Measurements from ENCODE around the gene ELAC2.

The ELAC2 gene

DNA sequence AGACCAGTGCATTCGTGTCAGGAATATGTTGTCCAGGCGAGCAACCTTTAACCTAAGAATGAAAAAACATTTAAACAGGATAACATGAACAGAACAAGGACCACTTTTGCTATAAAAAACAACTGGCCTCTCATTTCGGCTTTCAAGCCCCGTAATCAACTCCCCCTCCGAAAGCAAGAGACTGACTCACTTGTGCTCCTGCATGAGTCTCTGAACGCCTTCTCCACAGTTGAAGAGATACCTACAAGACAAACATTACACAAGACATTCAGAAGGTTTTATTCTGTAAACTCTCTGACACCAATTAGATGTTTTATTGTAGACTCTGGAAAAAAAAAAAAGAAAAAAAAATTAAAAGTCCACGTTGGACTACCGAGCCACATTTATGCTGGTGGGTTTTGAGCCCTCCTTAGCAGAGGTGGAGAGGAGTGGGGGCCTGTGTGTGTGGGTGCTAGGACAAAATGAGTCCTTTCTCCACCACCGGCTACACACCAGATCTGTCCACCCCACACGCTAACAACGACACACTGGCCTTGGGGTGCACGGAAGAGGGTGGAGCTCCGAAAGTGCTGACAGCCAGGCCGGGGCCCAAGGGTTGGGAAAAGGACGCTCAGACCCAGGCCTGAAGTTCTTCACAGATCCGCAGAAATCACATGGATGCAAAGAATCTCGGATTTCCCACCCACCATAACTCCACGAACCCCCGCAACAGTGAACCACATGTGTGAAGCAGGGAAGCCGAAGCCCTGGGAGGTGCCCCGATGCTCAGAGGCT is 759 bp downstream of the ELAC2 start:
- peak in 1 of 6 experiments; percentile 22 for DNase-seq

DNA sequence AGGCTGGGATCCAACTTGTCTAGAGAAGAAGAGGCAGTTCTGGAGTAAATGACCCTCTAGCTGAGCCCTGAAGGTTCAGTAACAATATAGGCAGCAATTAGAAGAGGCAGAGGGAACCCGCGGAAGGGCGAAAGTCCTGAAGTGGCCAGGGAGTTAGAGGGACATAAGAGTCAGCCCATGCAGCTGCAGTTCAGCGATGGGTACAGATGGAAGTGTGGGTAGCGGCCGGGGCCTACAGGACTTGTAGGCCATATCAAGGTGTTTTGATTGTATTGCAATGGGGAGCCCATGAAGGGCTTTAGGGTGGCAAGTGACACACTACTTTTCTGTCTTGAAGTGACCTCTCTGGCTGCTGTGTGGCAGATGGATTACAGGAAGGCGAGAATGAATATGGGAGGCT is 3.0 kb downstream of the ELAC2 start:
- no peak for DNase-seq

DNA sequence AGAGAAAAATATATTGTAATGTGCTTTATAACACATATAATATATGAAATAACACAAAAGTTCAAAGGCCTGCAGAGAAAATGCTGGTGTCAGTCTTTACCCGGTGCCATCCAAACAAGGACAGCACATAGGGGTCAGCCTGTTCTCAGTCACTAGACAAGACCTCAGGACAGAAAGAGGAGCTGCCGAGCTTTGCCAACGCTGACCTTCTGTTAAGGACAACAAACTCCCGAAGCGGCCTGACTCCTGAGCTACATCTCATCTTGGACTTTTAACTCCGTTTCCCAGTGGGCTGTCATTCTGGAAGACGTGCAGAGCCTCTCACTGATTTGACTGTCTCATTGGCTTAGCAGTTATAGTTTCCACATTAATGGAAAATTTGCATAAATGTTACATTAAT is 6.9 kb downstream of the ELAC2 start:
- DNase-seq: no peak

DNA sequence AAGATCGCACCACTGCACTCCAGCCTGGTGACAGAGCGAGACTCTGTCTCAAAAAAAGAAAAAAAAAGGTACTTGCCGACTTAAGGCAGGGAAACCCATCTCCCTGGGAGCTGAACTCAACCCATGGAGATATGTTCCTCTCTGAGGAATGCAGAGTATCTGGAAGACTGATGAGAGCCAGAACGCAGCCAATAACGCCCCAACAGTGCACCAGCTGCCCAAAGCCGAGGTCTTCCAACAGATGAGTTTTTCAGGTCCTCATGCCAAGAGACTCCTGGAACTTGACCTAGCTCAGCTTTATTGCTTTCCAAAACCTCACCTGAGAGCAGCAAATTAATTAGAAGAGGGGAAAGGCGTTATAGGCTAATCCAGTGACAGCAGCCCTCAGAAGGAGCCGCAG is 9.4 kb downstream of the ELAC2 start:
- no peak for DNase-seq

DNA sequence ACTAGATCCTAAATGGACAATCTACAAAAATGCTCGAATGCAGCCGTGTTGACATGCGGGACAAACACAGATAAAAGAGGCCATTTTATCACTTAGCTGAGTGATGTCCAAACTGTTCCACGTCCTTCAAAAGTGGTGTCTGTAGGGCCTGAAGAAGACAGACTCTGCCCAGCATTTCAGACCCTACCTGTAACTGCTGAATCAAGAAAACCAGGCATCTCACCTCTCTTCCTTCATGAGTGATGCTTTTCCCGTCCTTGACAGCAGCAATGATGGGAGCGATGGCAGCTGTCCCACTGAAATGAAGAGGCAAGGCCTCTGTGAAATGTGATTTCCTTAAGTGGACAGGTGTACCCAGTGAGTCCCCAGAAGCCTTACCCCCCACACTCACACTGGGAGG is 12.3 kb downstream of the ELAC2 start:
- no peak for DNase-seq

- no peak for DNase-seq
Measured at GRCh38 chr17:13004336-13004735, 13.5 kb downstream of the ELAC2 start.

DNA sequence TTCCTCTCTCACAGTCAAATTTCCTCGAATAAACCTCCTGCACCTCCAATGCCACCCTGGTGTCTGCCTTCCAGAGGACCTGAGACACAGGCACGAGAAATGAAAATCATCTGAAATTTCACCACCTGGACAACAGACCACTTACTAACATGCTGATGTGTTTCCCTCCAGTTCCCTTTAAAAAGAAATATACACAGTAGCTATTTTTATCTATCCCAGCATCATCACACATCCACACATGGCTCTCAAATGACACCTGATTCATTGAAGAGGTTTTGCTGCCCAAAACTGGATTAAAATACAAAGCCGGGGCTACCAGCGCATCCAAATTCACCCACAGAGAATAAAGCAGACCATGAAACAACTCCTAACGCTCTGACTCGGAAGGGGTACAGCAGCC is 13.9 kb downstream of the ELAC2 start:
- DNase-seq: no peak

GRCh38 chr17:13003454-13003851 is 14.4 kb downstream of the ELAC2 start:
- DNase-seq: no peak

DNA sequence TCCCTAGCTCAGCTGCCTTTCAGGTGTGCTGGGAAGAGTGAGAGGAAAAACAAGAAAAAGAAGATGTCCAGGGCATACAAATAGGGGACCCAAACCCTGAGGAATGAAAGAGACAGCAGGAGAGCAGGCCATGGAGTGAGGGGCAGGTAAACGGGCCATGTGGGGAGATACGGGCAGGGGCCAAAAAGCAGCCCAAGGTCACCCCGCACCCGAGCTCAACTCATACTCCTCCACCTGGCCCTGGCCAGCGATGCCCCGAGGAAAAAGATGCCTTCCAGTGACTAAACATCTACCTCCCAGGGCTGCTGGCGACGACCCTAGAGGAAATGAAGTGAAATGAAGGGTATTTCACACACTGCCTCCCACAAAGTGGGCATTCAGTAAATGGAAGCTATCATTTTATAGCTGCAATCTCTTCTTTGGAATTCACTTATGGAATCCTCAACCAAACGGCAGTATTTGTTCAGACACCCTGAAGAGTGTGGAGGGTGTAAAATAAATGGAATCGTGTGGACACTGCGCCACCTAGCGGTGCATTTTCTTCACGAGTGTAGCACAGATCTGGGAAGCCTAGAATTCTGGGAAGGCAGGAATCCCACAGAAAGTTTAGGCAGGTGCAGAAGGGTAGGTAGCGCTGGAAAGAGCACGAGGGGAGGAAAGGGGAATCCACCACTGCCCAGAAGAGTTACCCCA is 14.9 kb downstream of the ELAC2 start:
- peak in 5 of 6 experiments; percentile 15 to 39 (median 17) for DNase-seq

- no peak for DNase-seq
Measured at GRCh38 chr17:13001991-13002615, 15.7 kb downstream of the ELAC2 start.

- no peak for DNase-seq
Measured at GRCh38 chr17:13000561-13000960, 17.3 kb downstream of the ELAC2 start.

DNA sequence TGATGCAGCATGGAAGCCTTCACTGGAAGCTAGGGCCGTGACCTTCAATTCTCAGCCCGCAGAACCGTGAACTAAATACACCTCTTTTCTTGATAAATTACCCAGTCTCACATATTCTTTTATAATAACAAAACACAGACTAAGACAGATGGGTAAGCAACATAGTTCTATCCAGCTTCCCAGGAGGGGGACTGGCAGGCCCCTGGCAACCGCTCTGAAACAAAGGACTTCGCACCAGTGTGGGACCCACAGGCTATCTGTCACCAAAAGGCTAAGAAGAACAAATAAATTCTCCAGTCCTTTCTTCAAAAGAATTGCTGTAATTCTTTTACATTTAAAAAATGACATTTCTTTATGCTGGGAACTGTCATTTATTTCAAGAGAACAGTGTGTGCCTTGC is 19.0 kb downstream of the ELAC2 start:
- no peak for DNase-seq

- DNase-seq: no peak
Measured at GRCh38 chr17:12998461-12998860, 19.4 kb downstream of the ELAC2 start.

DNA sequence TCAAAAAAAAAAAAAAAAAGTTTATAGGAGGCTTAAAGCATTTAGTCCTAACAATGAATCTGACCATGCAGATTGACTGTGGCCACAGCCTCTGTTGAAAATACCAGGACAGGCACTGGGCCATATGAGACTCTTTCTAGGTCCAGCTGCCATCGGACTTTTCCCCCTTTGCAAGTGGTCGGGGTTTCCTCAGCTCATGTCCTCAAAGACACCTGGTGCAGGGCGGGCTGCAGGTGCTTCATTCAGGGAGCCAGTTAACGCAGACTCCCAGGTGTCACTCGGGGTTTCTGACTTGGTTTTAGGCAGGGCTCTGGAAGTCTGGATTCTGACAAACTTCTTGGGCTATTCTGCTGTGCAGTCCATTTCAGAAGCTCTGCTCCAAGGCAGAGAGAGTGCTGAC is 20.9 kb downstream of the ELAC2 start:
- DNase-seq: no peak

GRCh38 chr17:12996357-12996756 is 21.5 kb downstream of the ELAC2 start:
- DNase-seq: no peak

- DNase-seq: no peak
Measured at GRCh38 chr17:12995896-12996295, 21.9 kb downstream of the ELAC2 start.

GRCh38 chr17:12995106-12995895 is 22.5 kb downstream of the ELAC2 start:
- DNase-seq: no peak

- DNase-seq: no peak
Measured at GRCh38 chr17:12994341-12995074, 23.3 kb downstream of the ELAC2 start.

DNA sequence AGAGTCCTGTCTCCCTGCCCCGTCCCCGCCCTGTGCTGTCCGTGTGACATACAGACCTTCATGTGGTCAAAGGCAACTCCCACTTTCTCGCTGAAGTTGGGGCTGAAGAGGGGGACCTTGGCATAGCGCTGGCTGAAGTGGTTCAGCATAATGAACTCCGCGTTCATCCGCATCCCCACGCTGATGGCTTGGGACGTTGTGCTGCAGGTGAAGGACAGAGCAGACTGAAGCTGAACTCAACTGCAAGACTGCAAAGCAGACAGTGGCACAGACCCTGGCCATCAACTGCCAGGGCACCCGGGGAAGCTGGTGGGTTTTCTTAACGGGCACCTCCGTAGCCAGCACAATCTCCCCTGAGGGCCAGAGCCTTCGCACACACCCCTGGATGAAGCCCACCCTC is 24.2 kb downstream of the ELAC2 start:
- DNase-seq: no peak

DNA sequence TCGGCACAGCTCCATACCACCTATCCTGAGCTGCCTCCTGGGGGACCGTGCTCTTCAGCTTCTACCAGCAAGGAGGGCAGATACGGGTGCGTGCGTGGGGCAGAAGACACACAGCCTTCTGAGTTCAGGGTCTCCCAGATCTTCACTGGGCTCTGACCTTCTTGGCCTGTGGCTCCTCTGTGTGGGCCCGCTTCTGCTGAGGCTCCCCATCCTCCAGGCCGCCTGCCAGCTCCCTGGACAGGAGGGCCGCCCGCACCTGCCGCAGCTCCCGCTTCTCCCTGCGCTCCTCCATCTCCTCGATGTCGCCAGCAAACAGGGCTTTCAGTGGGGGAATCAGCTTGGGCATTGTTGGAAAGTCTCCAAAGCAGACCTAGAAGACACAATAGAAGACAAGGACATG is 25.2 kb downstream of the ELAC2 start:
- DNase-seq: no peak

- no peak for DNase-seq
Measured at GRCh38 chr17:12990926-12991325, 26.9 kb downstream of the ELAC2 start.

DNA sequence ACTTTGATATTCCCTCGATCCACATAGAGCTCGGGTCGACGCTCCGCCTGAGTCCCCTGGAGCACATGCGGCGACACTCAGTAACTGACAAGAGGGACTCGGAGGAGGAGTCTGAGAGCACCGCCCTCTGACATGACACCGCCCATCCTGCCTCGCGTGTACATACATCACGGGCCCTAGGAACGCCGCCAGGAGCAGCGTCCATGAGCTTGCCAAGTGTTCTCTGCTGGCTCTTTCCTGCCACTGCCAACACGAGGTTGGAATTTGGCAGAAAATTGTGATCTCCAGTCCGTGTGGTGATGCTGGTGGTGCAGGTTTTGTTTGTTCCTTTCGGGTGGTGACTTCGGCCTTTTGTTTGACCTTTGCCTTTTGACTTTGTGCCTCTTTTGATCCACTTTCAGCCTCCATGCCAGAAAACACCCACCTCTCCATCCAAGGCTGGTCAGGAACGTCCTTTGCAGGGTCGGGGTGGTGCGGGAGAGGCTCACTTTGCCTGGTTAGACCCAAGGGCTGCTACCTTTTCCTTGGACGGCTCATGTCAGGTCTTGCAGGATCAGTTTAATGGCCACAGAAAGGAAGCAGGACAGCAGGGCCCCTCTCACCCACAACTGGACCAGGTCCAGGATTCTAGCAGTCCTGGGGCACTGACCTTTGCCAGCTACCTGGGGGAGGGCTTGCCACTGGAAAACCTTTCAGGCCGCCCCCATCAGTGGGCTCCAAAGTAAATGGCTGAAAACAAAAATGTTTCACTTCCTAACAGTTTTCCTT is 27.6 kb downstream of the ELAC2 start:
- DNase-seq: no peak
